Tibial nerve (tissue), 3 donors: ENCODE data around the gene STK39.

Source experiments
- EP300 ChIP-seq, 2 donors: sonication (generic); formaldehyde crosslinking; IDR thresholded peaks; one replicate each; pipeline ENCODE4 v1.6.1; 2017; ENCODE audit warnings: antibody characterized with exemption in 2 of 2, mild to moderate bottlenecking in 1 of 2
- POLR2A ChIP-seq, 2 donors: fragments of 450-650 bp; IDR thresholded peaks; one replicate each; pipeline ENCODE4 v1.6.1; 2017; ENCODE audit warnings: antibody characterized with exemption in 2 of 2, mild to moderate bottlenecking in 2 of 2, moderate library complexity in 2 of 2

GRCh38 chr2:168149150-168149974 lies 98.0 kb downstream of the STK39 start:
- TF ChIP-seq EP300 (IDR thresholded peaks at IDR 0.05) (no peak), POLR2A (IDR thresholded peaks at IDR 0.05) (no peak)
